AG04450 (cell line): ENCODE data around the gene CNOT6. TPM values are rescaled to one million over a fixed set of nuclear protein-coding genes. Genes with fewer than 3 reads are reported as not detected.
"Not testable (repeated sequence)": the region's sequence is repeated elsewhere in the genome, so short reads cannot be mapped to it uniquely, and the experiment has no call there.

Experiments
- CTCF ChIA-PET: fragments of 300-600, 350-600 bp; formaldehyde crosslinking; extraction: SDS; loops from one replicate; lab custom pipeline; 2022; ENCODE audit warnings: antibody characterized with exemption, inconsistent platforms; lab: Charles Lee
- POLR2A ChIA-PET: fragments of 350-600 bp; formaldehyde crosslinking; extraction: SDS; loops from one replicate; lab custom pipeline; 2021; ENCODE audit warnings: antibody characterized with exemption, inconsistent platforms; lab: Yijun Ruan, JAX
- DNase-seq: peaks from one replicate; pipeline ENCODE4 v3.0.0-alpha.2; 2011; ENCODE audit warnings: low read depth, low spot score
- H3K27ac ChIP-seq: one replicate; pipeline ENCODE4 v1.5.1; 2012; ENCODE audit warnings: low read depth, low read length, control low read depth
- H3K27me3 ChIP-seq: one replicate; pipeline ENCODE4 v1.6.0; 2012; ENCODE audit warnings: low read length; ENCODE audit not compliant: control insufficient read depth, insufficient read depth
- H3K4me3 ChIP-seq: 2 replicates; pipeline ENCODE4 v1.5.1; 2011; ENCODE audit warnings: mild to moderate bottlenecking, low read depth, low read length, control low read depth
- H3K9me3 ChIP-seq: 2 replicates; pipeline ENCODE4 v1.5.1; 2012; ENCODE audit warnings: low read length; ENCODE audit not compliant: control insufficient read depth, insufficient read depth
- CTCF ChIP-seq: IDR thresholded peaks from 2 replicates; pipeline ENCODE4 v1.5.1; 2011; ENCODE audit warnings: low read depth, low read length, control low read depth, inconsistent platforms
- polyA minus RNA-seq: library from RNA; depleted of rRNA, polyadenylated mRNA; stranded (reverse); fragments of >200 nt; gene quantifications from 2 replicates; pipeline ENCODE4 v1.2.3, GENCODE V29; 2011; rRNA and poly(A)+ RNA removed
- polyA plus RNA-seq: library from polyadenylated mRNA; depleted of rRNA; stranded (reverse); fragments of >200 nt; gene quantifications from 2 replicates; pipeline ENCODE4 v1.2.3, GENCODE V29; 2011; rRNA removed

CNOT6 gene
- polyA plus RNA-seq: 18.8 and 21.5 TPM in 2 replicates
- 12.7 and 16.9 TPM in 2 replicates for polyA minus RNA-seq

GRCh38 chr5:180494060-180494509 lies at the start of gene CNOT6:
Gene CNOT6, plus strand, starts transcription at chr5:180494379. Its CDS starts 34,898 bp downstream, at chr5:180529277.
- peak within 1 kb of the TSS; percentile 80 for H3K27ac ChIP-seq
- CTCF ChIA-PET: no interaction called here
- no peaks in the 10 kb centered on the region for H3K27me3 ChIP-seq
- peak within 1 kb of the TSS; percentile 82 for H3K4me3 ChIP-seq
- DNase-seq: peak; percentile 86
- TF ChIP-seq CTCF: no peak
- no peaks in the 10 kb centered on the region for H3K9me3 ChIP-seq
- POLR2A ChIA-PET: no interaction called here

- Histone ChIP-seq H3K27me3 (no peaks in the 10 kb centered on the region), H3K27ac (no peak overlapping the region), H3K9me3 (peaks cover 13% of the 10 kb centered on the region; the same call in 1 of the 2 replicates), H3K4me3 (no peak overlapping the region)
- ChIA-PET CTCF (no interaction called here), POLR2A (no interaction called here)
- DNase-seq: no peak
- TF ChIP-seq CTCF: no peak
Observed at GRCh38 chr5:180454752-180455151, 39.4 kb upstream of the CNOT6 start.

GRCh38 chr5:180455872-180456271 lies 38.3 kb upstream of the CNOT6 start:
- H3K27ac ChIP-seq: no peak overlapping the region
- no peak for DNase-seq
- no peaks in the 10 kb centered on the region for H3K27me3 ChIP-seq
- H3K4me3 ChIP-seq: no peak overlapping the region
- ChIA-PET POLR2A (no interaction called here), CTCF (no interaction called here)
- TF ChIP-seq CTCF: no peak
- H3K9me3 ChIP-seq: peaks cover 16% of the 10 kb centered on the region; the same call in 1 of the 2 replicates

- H3K27me3 ChIP-seq: no peaks in the 10 kb centered on the region
- POLR2A ChIA-PET: no interaction called here
- H3K27ac ChIP-seq: no peak overlapping the region
- TF ChIP-seq CTCF: no peak
- CTCF ChIA-PET: interaction anchor here (1.0 kb wide), 1 partner anchor 162 kb away, joined by 4 read pairs; no protein-coding TSS in a partner anchor
- H3K9me3 ChIP-seq: peaks cover 25% of the 10 kb centered on the region
- H3K4me3 ChIP-seq: no peak overlapping the region
- DNase-seq: no peak
Observed at GRCh38 chr5:180456792-180457191, 37.4 kb upstream of the CNOT6 start.

GRCh38 chr5:180458852-180459673 lies 35.1 kb upstream of the CNOT6 start:
- H3K27ac ChIP-seq, CTCF ChIA-PET, H3K27me3 ChIP-seq, DNase-seq, H3K4me3 ChIP-seq: not testable (repeated sequence)
- POLR2A ChIA-PET: interaction anchor here (0.6 kb wide), 1 partner anchor 293 kb away, joined by 8 read pairs; no protein-coding TSS in a partner anchor
- peaks cover 32% of the 10 kb centered on the region for H3K9me3 ChIP-seq

- CTCF ChIA-PET: interaction anchor here (0.6 to 0.7 kb wide), 2 partner anchors 11 to 144 kb away, joined by 3 to 4 read pairs; no protein-coding TSS in a partner anchor
- DNase-seq, POLR2A ChIA-PET, H3K27ac ChIP-seq, H3K4me3 ChIP-seq, H3K27me3 ChIP-seq: not testable (repeated sequence)
- peaks cover 38% of the 10 kb centered on the region for H3K9me3 ChIP-seq
Observed at GRCh38 chr5:180459674-180460142, 34.5 kb upstream of the CNOT6 start.
